GM21786 (cell line): ENCODE data around the gene TMA7B.
"Not testable (repeated sequence)": the region's sequence is repeated elsewhere in the genome, so short reads cannot be mapped to it uniquely, and the experiment has no call there.

ENCODE experiments used
- ATAC-seq: cut with Tn5 transposase; IDR thresholded peaks from one replicate; pipeline ENCODE4 v1.9.1; 2021; ENCODE audit not compliant: unreplicated experiment

Gene TMA7B

DNA sequence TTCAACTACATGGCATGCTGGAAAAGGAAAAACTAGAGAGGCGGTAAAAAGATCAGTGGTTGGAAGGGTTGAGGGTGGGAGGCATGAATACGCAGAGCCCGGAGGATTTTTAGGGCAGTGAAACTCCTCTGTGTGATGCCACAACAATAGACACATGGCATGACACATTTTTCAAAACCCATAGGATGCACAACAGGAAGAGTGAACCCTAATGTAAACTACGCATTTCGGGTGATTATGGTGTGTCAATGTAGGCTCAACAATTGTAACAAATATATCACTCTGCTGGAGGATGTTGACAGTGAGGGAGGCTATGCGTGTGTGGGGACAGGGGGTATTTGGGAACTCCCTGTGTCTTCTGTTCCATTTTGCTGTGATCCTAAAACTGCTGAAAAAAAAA is 18.9 kb downstream of the TMA7B start:
- ATAC-seq: no peak

DNA sequence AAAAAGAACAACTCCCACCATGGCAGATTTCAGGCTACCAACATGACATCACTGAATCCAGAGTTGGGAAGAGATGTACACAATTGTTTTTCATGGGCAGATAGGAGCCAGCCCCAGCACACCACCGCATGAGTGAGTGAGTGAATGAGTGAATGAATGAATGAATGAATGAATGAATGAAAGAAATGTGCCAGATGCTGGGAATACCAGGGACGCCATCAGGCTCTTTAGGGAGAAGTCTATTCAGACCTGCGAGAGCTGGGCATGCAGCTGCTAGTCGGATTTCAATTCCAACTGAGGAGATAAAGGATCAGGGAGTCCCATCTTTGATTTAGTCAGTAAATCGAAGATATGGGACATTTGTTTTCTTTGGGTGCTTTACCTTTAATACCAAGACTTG is 19.3 kb downstream of the TMA7B start:
- ATAC-seq: no peak

GRCh38 chr22:39980596-39980995 is 20.4 kb downstream of the TMA7B start:
- ATAC-seq: no peak

GRCh38 chr22:39983346-39983745 is 23.1 kb downstream of the TMA7B start:
- ATAC-seq: no peak

GRCh38 chr22:39984006-39984405 is 23.8 kb downstream of the TMA7B start:
- no peak for ATAC-seq

DNA sequence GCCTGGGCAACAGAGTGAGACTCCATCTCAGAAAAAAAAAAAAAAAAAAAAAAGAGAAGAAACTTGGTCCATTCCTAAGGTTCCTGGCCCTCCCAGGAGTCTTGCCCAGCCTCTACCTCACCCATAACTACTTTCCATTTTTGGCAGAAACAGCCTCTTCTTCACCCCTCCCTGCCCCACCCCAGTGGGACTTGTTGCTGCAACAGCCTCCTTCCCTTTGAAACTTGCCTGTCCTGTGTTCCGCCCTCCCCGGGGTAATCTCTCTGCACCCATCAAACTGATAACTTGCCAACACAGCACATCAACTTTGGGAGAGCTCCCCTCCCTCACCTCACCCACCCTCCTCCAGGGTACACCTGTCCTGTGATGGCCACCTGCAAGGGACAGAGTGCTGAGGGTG is 24.5 kb downstream of the TMA7B start:
- no peak for ATAC-seq

DNA sequence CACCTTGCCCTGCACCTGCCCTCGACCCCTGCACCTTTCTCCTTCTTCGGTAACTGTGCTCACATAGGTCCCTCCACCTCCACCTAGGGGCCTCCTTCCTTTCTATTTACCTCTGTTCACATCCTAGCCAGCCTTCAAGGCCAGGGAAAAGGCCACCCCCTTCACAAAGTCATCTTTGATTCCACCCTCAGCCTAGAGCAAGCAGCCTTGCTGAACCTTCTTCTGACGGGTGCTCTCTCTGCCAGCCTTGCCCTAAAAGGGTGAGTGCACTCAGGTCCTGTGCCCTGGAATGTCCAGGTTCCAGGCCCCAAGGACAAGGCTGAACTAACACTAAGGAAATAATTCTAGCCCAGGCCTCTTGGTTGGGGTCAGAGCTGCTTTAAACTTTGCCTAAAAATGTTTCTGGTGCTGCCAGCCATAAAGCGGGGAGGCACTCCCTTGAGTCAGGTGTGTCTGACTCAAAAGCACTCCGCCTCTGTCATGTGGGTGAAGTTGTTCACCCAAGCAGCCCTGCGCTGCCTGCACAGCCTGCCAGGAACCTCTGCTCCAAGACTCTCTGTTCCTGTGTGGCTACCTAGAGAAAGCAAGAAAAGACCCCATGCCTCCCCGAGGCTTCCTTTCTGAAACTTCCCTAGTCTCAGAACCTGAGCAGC is 25.3 kb downstream of the TMA7B start:
- ATAC-seq: no peak

DNA sequence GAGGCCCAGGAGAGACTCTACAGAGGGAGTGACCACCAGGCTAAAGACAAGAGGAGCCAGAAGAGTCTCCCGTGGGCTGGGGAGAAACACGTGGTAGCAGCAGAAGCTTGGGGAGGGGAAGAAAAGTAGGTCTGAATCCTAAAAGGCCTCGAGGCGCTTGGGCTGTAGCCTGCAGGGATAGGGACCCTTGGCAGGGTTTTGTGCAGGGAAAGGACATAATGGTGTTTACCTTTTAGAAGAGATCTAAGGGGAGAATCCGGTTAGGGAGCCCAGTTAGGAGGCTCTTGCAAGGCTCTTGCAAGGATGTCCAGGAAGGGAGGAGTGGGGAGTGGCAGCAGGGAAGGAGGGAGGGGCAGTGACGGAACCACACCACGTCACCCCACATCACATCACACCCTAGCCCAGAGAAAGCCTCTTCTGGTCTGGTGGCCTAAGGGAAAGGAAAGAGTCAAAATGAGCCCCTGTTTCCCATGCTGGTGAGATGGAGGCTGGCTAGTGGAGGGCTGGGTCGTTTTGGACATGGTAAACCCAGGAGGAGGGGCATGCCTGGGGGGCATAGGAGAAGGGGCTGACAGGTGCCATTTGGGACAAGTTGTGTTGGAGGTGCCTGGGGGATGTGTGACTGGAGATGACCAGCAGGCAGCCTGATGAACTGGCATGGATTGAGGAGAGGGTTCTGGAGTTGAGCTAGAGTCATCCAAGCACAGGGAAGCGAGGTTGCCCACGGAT is 28.4 kb downstream of the TMA7B start:
- ATAC-seq: no peak

DNA sequence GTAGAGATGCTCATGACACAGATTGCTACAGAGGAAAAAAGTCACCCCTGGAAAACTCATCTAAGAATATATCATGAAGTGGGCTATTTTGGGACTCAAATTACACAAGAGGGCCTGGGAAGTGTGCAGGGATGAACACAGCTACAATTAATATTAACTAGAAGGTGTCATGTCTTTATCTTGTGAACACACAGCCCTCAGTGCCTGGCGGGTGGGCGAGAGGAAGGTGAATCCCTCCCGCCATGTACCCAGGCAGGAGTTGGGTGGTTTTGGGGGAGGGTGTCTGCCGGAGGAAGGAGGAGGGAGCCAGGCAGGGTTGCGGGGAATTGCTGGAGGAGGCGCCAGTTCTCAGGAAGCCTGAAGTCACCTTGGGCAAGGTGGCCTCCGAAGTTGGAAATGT is 29.4 kb downstream of the TMA7B start:
- ATAC-seq: no peak

DNA sequence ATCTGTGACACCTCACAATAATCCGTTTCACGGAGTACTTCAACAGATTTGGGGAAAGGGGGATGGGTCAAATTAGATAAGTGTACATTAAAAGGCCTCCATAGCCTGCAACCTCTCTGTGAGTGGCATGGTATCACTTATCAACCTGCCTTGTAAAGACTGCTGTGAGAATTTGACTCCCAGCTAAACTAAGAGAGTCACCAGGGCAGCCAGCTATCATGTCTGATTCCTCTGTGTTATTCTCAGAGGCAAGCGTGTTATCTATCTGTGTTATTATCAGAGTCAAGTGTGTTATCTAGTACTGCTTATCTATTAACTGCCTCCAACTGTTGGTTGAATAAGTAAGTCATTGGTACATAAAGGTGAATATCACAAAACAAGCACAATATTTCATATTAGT is 30.5 kb downstream of the TMA7B start:
- ATAC-seq: no peak

DNA sequence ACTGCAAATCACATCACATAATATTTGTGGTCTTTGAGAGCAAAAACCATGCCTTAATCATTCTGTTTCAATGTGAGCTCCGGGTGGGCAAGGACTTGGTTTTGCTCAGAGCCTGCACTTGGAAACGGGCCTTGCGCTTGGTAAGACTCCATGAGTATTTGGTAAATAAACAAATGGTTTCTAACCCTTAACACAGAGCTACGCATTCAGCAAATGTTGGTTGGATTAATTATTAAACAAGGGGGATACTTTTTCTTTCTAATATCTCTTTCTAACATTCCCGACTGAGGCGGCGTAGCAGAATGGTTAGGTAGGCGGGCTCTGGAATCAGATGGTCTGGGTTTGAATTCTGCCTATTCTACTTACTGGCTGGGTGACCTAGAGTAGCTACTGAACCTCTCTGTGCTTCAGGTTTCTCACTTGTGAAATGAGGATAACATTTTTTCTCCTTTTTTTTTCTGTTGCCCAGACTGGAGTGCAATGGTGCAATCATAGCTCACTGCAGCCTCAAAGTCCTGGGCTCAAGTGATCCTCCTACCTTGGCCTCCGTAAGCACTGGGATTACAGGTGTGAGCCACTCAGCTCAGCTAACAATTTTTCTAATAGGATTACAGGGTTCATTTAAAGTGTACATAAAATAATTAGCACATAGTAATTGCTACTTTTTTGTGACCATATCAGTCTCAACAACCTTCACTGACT is 31.1 kb downstream of the TMA7B start:
- ATAC-seq: no peak

DNA sequence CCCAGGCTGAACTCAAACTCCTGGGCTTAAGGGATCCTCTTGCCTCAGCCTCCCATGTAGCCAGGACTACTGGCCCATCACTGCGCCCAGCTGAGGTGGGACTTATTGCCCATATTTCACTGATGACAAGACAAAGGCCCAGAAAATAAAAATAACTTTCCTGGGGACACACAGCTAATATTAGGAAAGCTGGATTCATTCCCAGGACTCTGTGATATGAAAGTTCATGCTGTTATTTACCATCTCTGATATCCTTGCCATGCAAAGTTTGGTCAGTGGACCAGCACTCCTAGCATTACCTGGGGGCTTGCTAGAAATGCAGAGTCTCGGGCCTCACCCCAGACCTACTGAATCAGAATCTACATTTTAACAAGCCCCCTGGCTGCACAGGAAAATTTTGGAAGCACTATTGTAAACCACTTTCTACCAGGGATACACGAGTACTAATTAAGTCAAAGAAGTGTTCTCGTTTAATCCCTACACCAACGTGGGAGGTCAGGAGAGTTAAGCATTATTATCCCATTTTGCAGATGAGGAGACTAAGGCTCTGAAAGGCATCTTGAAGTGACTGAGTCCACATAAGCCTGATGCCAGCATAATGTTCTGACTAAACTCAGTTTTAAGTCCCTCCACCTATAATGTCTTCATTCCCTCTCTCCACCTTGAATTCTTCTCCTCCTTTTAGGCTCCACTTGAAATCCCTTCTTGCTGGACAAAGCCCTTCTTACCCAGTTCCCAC is 32.1 kb downstream of the TMA7B start:
- ATAC-seq: no peak

DNA sequence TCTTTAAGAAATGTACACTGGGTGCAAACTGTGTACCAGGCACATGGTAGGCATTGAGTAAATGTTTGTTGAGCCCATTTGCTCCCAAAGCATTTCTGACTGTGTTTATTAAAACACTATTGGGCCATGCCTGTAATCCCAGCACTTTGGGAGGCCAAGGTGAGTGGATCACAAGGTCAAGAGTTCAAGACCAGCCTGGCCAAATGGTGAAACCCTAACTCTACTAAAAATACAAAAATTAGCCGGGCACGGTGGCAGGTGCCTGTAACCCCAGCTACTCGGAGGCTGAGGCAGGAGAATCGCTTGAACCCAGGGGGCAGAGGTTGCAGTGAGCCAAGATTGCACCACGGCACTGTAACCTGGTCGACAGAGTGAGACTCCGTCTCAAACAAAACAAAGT is 32.7 kb downstream of the TMA7B start:
- not testable (repeated sequence) for ATAC-seq

GRCh38 chr22:39994041-39994565 is 33.9 kb downstream of the TMA7B start:
- ATAC-seq: no peak

GRCh38 chr22:39994566-39995392 is 34.6 kb downstream of the TMA7B start, which contains the start of gene FAM83F:
TSS of gene FAM83F (plus strand) at chr22:39994954. CDS start at chr22:39995043, 89 bp downstream.
- ATAC-seq: no peak

GRCh38 chr22:39995393-39996252 is 35.4 kb downstream of the TMA7B start:
- ATAC-seq: no peak

DNA sequence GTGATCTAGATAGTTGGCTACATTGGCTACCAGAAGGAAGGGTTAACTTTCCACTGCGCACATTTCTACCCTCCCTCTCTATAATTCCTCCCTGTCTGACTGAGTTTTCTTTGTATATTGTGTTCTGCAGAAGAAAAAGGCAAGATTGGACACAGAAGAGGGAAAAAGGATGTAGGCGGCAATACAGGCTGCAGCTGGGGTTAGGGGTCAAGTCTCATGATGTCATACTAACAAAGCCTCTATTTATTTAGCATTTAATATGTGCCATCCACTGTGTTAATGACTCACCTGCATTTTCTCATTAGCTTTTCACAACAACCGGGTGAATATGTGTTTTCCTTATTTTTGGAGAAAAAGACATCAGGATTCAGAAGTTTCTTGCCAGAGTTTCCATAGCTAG is 36.5 kb downstream of the TMA7B start:
- no peak for ATAC-seq

GRCh38 chr22:39997421-39997820 is 37.2 kb downstream of the TMA7B start:
- ATAC-seq: no peak
